Measurements from ENCODE around the gene FITM2.
A peak's percentile ranks its signal among the peaks of the same experiment; 100 is the strongest.

FITM2 gene, protein sequence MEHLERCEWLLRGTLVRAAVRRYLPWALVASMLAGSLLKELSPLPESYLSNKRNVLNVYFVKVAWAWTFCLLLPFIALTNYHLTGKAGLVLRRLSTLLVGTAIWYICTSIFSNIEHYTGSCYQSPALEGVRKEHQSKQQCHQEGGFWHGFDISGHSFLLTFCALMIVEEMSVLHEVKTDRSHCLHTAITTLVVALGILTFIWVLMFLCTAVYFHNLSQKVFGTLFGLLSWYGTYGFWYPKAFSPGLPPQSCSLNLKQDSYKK

GRCh38 chr20:44310664-44311639 is at the start of gene FITM2:
Gene FITM2 (minus strand): TSS chr20:44311202. CDS start chr20:44311148, 54 bp downstream.
- TF ChIP-seq CTCF (IDR thresholded peaks at IDR 0.05; ENCODE audit: low read depth, low read length, missing control alignments): peak; percentile 96
- peak; percentile 87 for DNase-seq (ENCODE audit: extremely low read depth, low read depth)
- peak within 1 kb of the TSS; percentile 93 for H3K4me3 ChIP-seq (replicated peaks; ENCODE audit: low read depth, low read length)

DNA sequence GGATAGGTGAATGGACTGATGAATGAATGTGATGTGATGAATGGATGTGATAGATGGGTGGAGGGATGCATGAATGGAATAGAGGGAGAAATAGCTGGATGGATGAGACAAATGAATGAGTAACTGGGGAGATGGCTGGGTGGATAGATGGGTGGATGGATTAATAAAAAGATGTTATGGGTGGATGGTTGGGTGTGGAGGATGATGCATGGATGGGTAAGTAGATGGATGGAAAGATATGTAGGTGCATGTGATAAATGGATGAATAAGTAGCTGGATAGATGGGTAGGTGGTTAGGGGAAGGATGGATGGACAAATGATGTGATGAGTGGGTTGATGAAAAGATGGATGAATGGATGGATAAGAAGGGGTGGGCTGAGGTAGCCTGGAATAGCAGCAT is 49.2 kb upstream of the FITM2 start:
- no peak for DNase-seq (ENCODE audit: extremely low read depth, low read depth)
- no peak overlapping the region for H3K4me3 ChIP-seq (replicated peaks; ENCODE audit: low read depth, low read length)
- TF ChIP-seq CTCF (IDR thresholded peaks at IDR 0.05; ENCODE audit: low read depth, low read length, missing control alignments): no peak

- H3K4me3 ChIP-seq (replicated peaks; ENCODE audit: low read depth, low read length): no peak overlapping the region
- TF ChIP-seq CTCF (IDR thresholded peaks at IDR 0.05; ENCODE audit: low read depth, low read length, missing control alignments): no peak
- no peak for DNase-seq (ENCODE audit: extremely low read depth, low read depth)
Observed at GRCh38 chr20:44358776-44359175, 47.8 kb upstream of the FITM2 start.

- no peak for TF ChIP-seq CTCF (IDR thresholded peaks at IDR 0.05; ENCODE audit: low read depth, low read length, missing control alignments)
Observed at GRCh38 chr20:44357555-44358125, 46.6 kb upstream of the FITM2 start.

GRCh38 chr20:44357020-44357419 is 46.0 kb upstream of the FITM2 start:
- no peak overlapping the region for H3K4me3 ChIP-seq (replicated peaks; ENCODE audit: low read depth, low read length)
- no peak for DNase-seq (ENCODE audit: extremely low read depth, low read depth)
- TF ChIP-seq CTCF (IDR thresholded peaks at IDR 0.05; ENCODE audit: low read depth, low read length, missing control alignments): no peak

More at GRCh38 chr20:44357555-44358125, 46.6 kb upstream of the FITM2 start:
- no peak for DNase-seq (ENCODE audit: extremely low read depth, low read depth)
- H3K4me3 ChIP-seq (replicated peaks; ENCODE audit: low read depth, low read length): no peak overlapping the region

DNA sequence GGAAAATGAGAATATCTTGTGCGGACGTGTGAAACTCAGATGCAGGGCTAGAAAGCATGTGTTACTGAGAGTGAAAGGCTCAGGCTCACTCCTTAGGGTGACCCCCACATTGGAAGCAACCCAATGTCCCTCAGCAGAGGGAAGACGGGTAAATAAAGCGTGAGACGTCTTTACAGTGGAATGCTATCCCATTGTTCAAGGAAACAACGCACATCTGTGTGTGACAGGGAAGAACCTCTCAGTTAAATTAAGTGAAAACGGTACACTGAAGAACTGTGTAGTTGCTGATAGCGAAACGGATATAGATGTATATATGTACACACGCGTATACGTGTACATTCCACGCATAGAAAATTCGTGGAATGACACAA is 45.3 kb upstream of the FITM2 start:
- no peak for DNase-seq (ENCODE audit: extremely low read depth, low read depth)
- no peak overlapping the region for H3K4me3 ChIP-seq (replicated peaks; ENCODE audit: low read depth, low read length)
- no peak for TF ChIP-seq CTCF (IDR thresholded peaks at IDR 0.05; ENCODE audit: low read depth, low read length, missing control alignments)
